ENCODE data around the gene NDUFA7. TPM values are rescaled to one million over a fixed set of nuclear protein-coding genes. Genes with fewer than 3 reads are reported as not detected.

NDUFA7 gene
- polyA plus RNA-seq, 1 donor from 2014 or later: 37.3 TPM

- H3K4me3 ChIP-seq (ENCODE audit: low read length): no peak overlapping the region
Observed at GRCh38 chr19:8325454-8325853, 4.3 kb upstream of the NDUFA7 start.

GRCh38 chr19:8324186-8325050, 3.2 kb upstream of the NDUFA7 start:
- Histone ChIP-seq H3K9me3 (ENCODE audit: low read length) (no peaks in the 10 kb centered on the region), H4K20me1 (ENCODE audit: insufficient read depth) (peaks cover 6% of the 10 kb centered on the region), H3F3A (ENCODE audit: insufficient read depth, low read length, poor library complexity, severe bottlenecking) (no peaks in the 10 kb centered on the region), H3K9me2 (ENCODE audit: insufficient read depth, low read length) (no peaks in the 10 kb centered on the region), H3K36me3 (ENCODE audit: insufficient read depth, low read length) (no peaks in the 10 kb centered on the region), H3K4me2 (ENCODE audit: low read length) (no peak overlapping the region), H2AFZ (ENCODE audit: low read depth, low read length) (no peak overlapping the region), H3K9ac (ENCODE audit: low read length) (no peak overlapping the region), H3K27ac (ENCODE audit: low read length) (no peak overlapping the region), H3K79me2 (replicated peaks; ENCODE audit: insufficient read depth, low read length) (peaks cover 29% of the 10 kb centered on the region), H3K27me3 (ENCODE audit: insufficient read depth, low read depth, low read length) (no peaks in the 10 kb centered on the region), H3K4me3 (ENCODE audit: low read length) (no peak overlapping the region)
- TF ChIP-seq TAF1 (IDR thresholded peaks at IDR 0.05; ENCODE audit: low read depth): no peak
- no peak for TF ChIP-seq MXI1 (conservative IDR thresholded peaks at IDR 0.05; ENCODE audit: poor library complexity, severe bottlenecking)
- TF ChIP-seq EP300 (conservative IDR thresholded peaks at IDR 0.05; ENCODE audit: poor library complexity, severe bottlenecking): no peak
- TF ChIP-seq REST (IDR thresholded peaks at IDR 0.05; ENCODE audit: borderline replicate concordance): no peak
- no peak for TF ChIP-seq POLR2AphosphoS5 (IDR thresholded peaks at IDR 0.05)
- TF ChIP-seq EZH2 (IDR thresholded peaks at IDR 0.05; ENCODE audit: borderline replicate concordance, insufficient read depth, low read length, poor library complexity, severe bottlenecking): no peak
- TF ChIP-seq RAD21 (conservative IDR thresholded peaks at IDR 0.05): no peak

More at GRCh38 chr19:8325454-8325853, 4.3 kb upstream of the NDUFA7 start:
- Histone ChIP-seq H3K9me3 (ENCODE audit: low read length) (no peaks in the 10 kb centered on the region), H3K4me2 (ENCODE audit: low read length) (no peak overlapping the region), H3K27me3 (ENCODE audit: insufficient read depth, low read depth, low read length) (no peaks in the 10 kb centered on the region), H3K9me2 (ENCODE audit: insufficient read depth, low read length) (no peaks in the 10 kb centered on the region), H3K9ac (ENCODE audit: low read length) (no peak overlapping the region), H3K27ac (ENCODE audit: low read length) (no peak overlapping the region), H3K79me2 (replicated peaks; ENCODE audit: insufficient read depth, low read length) (peaks cover 20% of the 10 kb centered on the region), H3F3A (ENCODE audit: insufficient read depth, low read length, poor library complexity, severe bottlenecking) (no peaks in the 10 kb centered on the region), H3K36me3 (ENCODE audit: insufficient read depth, low read length) (no peaks in the 10 kb centered on the region), H2AFZ (ENCODE audit: low read depth, low read length) (no peak overlapping the region), H4K20me1 (ENCODE audit: insufficient read depth) (peaks cover 6% of the 10 kb centered on the region)
- TF ChIP-seq MXI1 (conservative IDR thresholded peaks at IDR 0.05; ENCODE audit: poor library complexity, severe bottlenecking) (no peak), CTCF (IDR thresholded peaks at IDR 0.05; ENCODE audit: poor library complexity, severe bottlenecking) (no peak), EP300 (conservative IDR thresholded peaks at IDR 0.05; ENCODE audit: poor library complexity, severe bottlenecking) (no peak), REST (IDR thresholded peaks at IDR 0.05; ENCODE audit: borderline replicate concordance) (no peak), TAF1 (IDR thresholded peaks at IDR 0.05; ENCODE audit: low read depth) (no peak), EZH2 (IDR thresholded peaks at IDR 0.05; ENCODE audit: borderline replicate concordance, insufficient read depth, low read length, poor library complexity, severe bottlenecking) (no peak), POLR2AphosphoS5 (IDR thresholded peaks at IDR 0.05) (no peak), RAD21 (conservative IDR thresholded peaks at IDR 0.05) (no peak)
